ENCODE measurements around the gene RP9. TPM values are rescaled to one million over a fixed set of nuclear protein-coding genes. Genes with fewer than 3 reads are reported as not detected.

The RP9 gene
- total RNA-seq, 1 donor from 2014 or later = 29.4 TPM

DNA sequence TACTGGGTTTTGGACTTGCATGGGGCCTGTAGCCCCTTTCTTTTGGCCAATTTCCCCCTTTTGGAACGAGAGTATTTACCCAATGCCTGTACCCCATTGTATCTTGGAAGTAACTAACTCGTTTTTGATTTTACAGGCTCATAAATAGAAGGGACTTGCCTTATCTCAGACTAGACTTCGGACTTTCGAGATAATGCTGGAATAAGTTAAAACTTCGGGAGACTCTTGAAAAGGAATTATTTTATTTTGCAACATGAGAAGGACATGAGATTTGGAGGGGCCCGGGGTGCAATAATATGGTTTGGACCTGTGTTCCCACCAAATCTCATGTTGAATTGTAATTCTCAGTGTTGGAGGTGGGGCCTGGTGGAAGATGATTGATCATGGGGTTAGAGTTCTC is 38.4 kb downstream of the RP9 start:
- Histone ChIP-seq H3K4me2 (no peak overlapping the region), H3K9ac (no peak overlapping the region), H4K20me1 (ENCODE audit: low read depth) (no peaks in the 10 kb centered on the region), H3K36me3 (no peaks in the 10 kb centered on the region), H3K79me2 (ENCODE audit: low read depth) (no peaks in the 10 kb centered on the region), H3F3A (ENCODE audit: low read depth) (no peaks in the 10 kb centered on the region), H3K4me3 (no peak overlapping the region), H3K27me3 (no peaks in the 10 kb centered on the region), H3K9me3 (ENCODE audit: low read depth) (peaks cover 7% of the 10 kb centered on the region), H3K4me1 (no peaks in the 10 kb centered on the region), H3K27ac (no peak overlapping the region), H2AFZ (replicated peaks) (no peak overlapping the region)
- Mint-ChIP-seq H3K9me3 (peaks cover 36% of the 10 kb centered on the region), H3K4me3 (no peak overlapping the region), H3K4me1 (no peaks in the 10 kb centered on the region), H3K27ac (no peak overlapping the region), H3K36me3 (peaks cover 4% of the 10 kb centered on the region), H3K27me3 (ENCODE audit: insufficient read depth, low read depth) (peaks cover 3% of the 10 kb centered on the region)
- TF ChIP-seq, protein P1, sequence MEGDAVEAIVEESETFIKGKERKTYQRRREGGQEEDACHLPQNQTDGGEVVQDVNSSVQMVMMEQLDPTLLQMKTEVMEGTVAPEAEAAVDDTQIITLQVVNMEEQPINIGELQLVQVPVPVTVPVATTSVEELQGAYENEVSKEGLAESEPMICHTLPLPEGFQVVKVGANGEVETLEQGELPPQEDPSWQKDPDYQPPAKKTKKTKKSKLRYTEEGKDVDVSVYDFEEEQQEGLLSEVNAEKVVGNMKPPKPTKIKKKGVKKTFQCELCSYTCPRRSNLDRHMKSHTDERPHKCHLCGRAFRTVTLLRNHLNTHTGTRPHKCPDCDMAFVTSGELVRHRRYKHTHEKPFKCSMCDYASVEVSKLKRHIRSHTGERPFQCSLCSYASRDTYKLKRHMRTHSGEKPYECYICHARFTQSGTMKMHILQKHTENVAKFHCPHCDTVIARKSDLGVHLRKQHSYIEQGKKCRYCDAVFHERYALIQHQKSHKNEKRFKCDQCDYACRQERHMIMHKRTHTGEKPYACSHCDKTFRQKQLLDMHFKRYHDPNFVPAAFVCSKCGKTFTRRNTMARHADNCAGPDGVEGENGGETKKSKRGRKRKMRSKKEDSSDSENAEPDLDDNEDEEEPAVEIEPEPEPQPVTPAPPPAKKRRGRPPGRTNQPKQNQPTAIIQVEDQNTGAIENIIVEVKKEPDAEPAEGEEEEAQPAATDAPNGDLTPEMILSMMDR (IDR thresholded peaks at IDR 0.05) = no peak
- TF ChIP-seq EZH2phosphoT487 (IDR thresholded peaks at IDR 0.05) (no peak), EZH2 (IDR thresholded peaks at IDR 0.05) (no peak)
- DNase-seq (ENCODE audit: low spot score) = no peak

- Mint-ChIP-seq H3K27me3 (ENCODE audit: insufficient read depth, low read depth) (peaks cover 5% of the 10 kb centered on the region), H3K27ac (no peak overlapping the region), H3K36me3 (peaks cover 6% of the 10 kb centered on the region), H3K9me3 (peaks cover 42% of the 10 kb centered on the region), H3K4me1 (no peaks in the 10 kb centered on the region), H3K4me3 (no peak overlapping the region)
- H3K27ac ChIP-seq = no peak overlapping the region
- H3K27me3 ChIP-seq = no peaks in the 10 kb centered on the region
- no peaks in the 10 kb centered on the region for H3F3A ChIP-seq (ENCODE audit: low read depth)
- no peak overlapping the region for H3K9ac ChIP-seq
- no peak overlapping the region for H3K4me3 ChIP-seq
- no peak for DNase-seq (ENCODE audit: low spot score)
- no peaks in the 10 kb centered on the region for H3K4me1 ChIP-seq
- no peaks in the 10 kb centered on the region for H3K36me3 ChIP-seq
- H4K20me1 ChIP-seq (ENCODE audit: low read depth) = no peaks in the 10 kb centered on the region
- H3K79me2 ChIP-seq (ENCODE audit: low read depth) = no peaks in the 10 kb centered on the region
- no peak overlapping the region for H3K4me2 ChIP-seq
- H3K9me3 ChIP-seq (ENCODE audit: low read depth) = peaks cover 8% of the 10 kb centered on the region
- no peak overlapping the region for H2AFZ ChIP-seq (replicated peaks)
- TF ChIP-seq EZH2phosphoT487 (IDR thresholded peaks at IDR 0.05) (no peak), EZH2 (IDR thresholded peaks at IDR 0.05) (no peak)
- TF ChIP-seq, protein P1 (IDR thresholded peaks at IDR 0.05) = no peak
These were observed 38.9 kb downstream of the RP9 start for GRCh38 chr7:33070277-33070676.

- peaks cover 7% of the 10 kb centered on the region for H3F3A ChIP-seq (ENCODE audit: low read depth)
- H3K4me3 ChIP-seq = no peak overlapping the region
- peaks cover 3% of the 10 kb centered on the region for H3K27me3 Mint-ChIP-seq (ENCODE audit: insufficient read depth, low read depth)
- H3K27me3 ChIP-seq = no peaks in the 10 kb centered on the region
- peaks cover 9% of the 10 kb centered on the region for H3K36me3 Mint-ChIP-seq
- no peak overlapping the region for H3K4me2 ChIP-seq
- H3K4me3 Mint-ChIP-seq = no peak overlapping the region
- H3K27ac ChIP-seq = no peak overlapping the region
- no peak for DNase-seq (ENCODE audit: low spot score)
- no peak overlapping the region for H3K27ac Mint-ChIP-seq
- H3K36me3 ChIP-seq = no peaks in the 10 kb centered on the region
- H3K9me3 Mint-ChIP-seq = peaks cover 52% of the 10 kb centered on the region
- no peak overlapping the region for H2AFZ ChIP-seq (replicated peaks)
- H3K9ac ChIP-seq = no peak overlapping the region
- TF ChIP-seq EZH2 (IDR thresholded peaks at IDR 0.05) (no peak), EZH2phosphoT487 (IDR thresholded peaks at IDR 0.05) (no peak)
- TF ChIP-seq, protein P1 (IDR thresholded peaks at IDR 0.05) = no peak
- H4K20me1 ChIP-seq (ENCODE audit: low read depth) = no peaks in the 10 kb centered on the region
- peaks cover 8% of the 10 kb centered on the region for H3K9me3 ChIP-seq (ENCODE audit: low read depth)
- no peaks in the 10 kb centered on the region for H3K79me2 ChIP-seq (ENCODE audit: low read depth)
- peaks cover 6% of the 10 kb centered on the region for H3K4me1 Mint-ChIP-seq
- peaks cover 6% of the 10 kb centered on the region for H3K4me1 ChIP-seq
These were observed 41.3 kb downstream of the RP9 start for GRCh38 chr7:33067921-33068320.
